K562 (cell line): ENCODE results near the gene MCM9. TPM values are rescaled to one million over a fixed set of nuclear protein-coding genes. Genes with fewer than 3 reads are reported as not detected.

ENCODE experiments used
- MED1 ChIP-seq: sonication (generic); formaldehyde crosslinking; IDR thresholded peaks from 2 replicates; pipeline ENCODE4 v1.8.1; 2023; ENCODE audit warnings: missing genetic modification reagents, borderline replicate concordance
- MGA ChIP-seq: fragments of 450-650 bp; IDR thresholded peaks from 2 replicates; pipeline ENCODE4 v1.6.1; 2016; ENCODE audit warnings: mild to moderate bottlenecking, moderate library complexity
- STAT5B ChIP-seq: fragments of 250-450 bp; sonication (Bioruptor Pico); IDR thresholded peaks from 2 replicates; pipeline ENCODE4 v1.8.0; 2021; ENCODE audit warnings: mild to moderate bottlenecking, inconsistent platforms
- ZBTB11 ChIP-seq, 3 experiments: fragments of 200-800 bp in 1 of 3; fragments of 250-450 bp in 1 of 3; fragments of 450-650 bp in 1 of 3; sonication (Bioruptor Pico) in 1 of 3; sonication (Bioruptor generic) in 1 of 3; formaldehyde crosslinking in 1 of 3; IDR thresholded peaks; 2 replicates each; pipeline versions ENCODE4 v1.6.1 to v1.8.0; 2016 to 2022; ENCODE audit warnings: mild to moderate bottlenecking in 2 of 3, missing genetic modification characterization in 2 of 3, missing compliant biosample characterization in 1 of 3, moderate library complexity in 1 of 3
- ZNF518B ChIP-seq: fragments of 250-450 bp; sonication (Bioruptor Pico); IDR thresholded peaks from 2 replicates; pipeline ENCODE4 v1.5.0; 2021; ENCODE audit warnings: mild to moderate bottlenecking, moderate library complexity
- polyA plus RNA-seq, 8 experiments: library from polyadenylated mRNA; depleted of rRNA in 4 of 8; stranded (reverse) in 5 of 8; unstranded in 3 of 8; fragments of >200 nt; fragmentation: Nextera tagmentation in 2 of 8; fragmentation: Illumina TruSeq in 1 of 8; extraction: Ambion mirVana in 2 of 8; extraction: Trizol in 1 of 8; gene quantifications; 2 replicates each; pipeline versions ENCODE4 v1.2.1 to v1.2.3, GENCODE V29; 2011 to 2014; ENCODE audit warnings: inconsistent platforms in 1 of 8, missing spikeins in 1 of 8
- total RNA-seq, 7 experiments: library from RNA; depleted of rRNA in 6 of 7; stranded (reverse); fragments of >200 nt in 6 of 7; fragmentation: Illumina TruSeq in 2 of 7; extraction: Trizol in 2 of 7; gene quantifications; 2 replicates each; pipeline versions ENCODE4 v1.2.1 to v1.2.3, GENCODE V29; 2011 to 2021; ENCODE audit warnings: low replicate concordance in 1 of 7

The MCM9 gene
- total and polyA plus RNA-seq, 9 of the 15 experiments (the other 6 are each of a cell fraction or from before 2014, with no cell fraction given), result 4.8 to 16.7 (median 11.6) TPM

GRCh38 chr6:118859517-118860064 lies 75.4 kb downstream of the MCM9 start (continued):
- no peak for TF ChIP-seq MGA
- TF ChIP-seq ZBTB11 (CRISPR knock-in tag; IDR thresholded peaks at IDR 0.05), result no peak
- TF ChIP-seq ZNF518B (CRISPR knock-in tag), result no peak
- no peak for TF ChIP-seq STAT5B
- TF ChIP-seq MED1 (CRISPR knock-in tag), result no peak
